WTC11 (cell line): ENCODE data around the gene APOBEC4.

ENCODE experiments used
- ATF2 ChIP-seq: sonication (generic); formaldehyde crosslinking; IDR thresholded peaks from 2 replicates; pipeline ENCODE4 v1.8.1; 2022; ENCODE audit warnings: low read depth, missing genetic modification reagents, borderline replicate concordance
- ELF4 ChIP-seq: sonication (generic); formaldehyde crosslinking; IDR thresholded peaks from 2 replicates; pipeline ENCODE4 v1.8.1; 2022; ENCODE audit warnings: low read depth, mild to moderate bottlenecking, moderate library complexity, missing genetic modification reagents
- MYBL2 ChIP-seq: sonication (generic); formaldehyde crosslinking; IDR thresholded peaks from 2 replicates; pipeline ENCODE4 v1.8.1; 2023; ENCODE audit warnings: mild to moderate bottlenecking, moderate library complexity, missing genetic modification reagents
- NR2C2 ChIP-seq: sonication (generic); formaldehyde crosslinking; IDR thresholded peaks from 2 replicates; pipeline ENCODE4 v1.8.0; 2022; ENCODE audit warnings: mild to moderate bottlenecking, missing genetic modification reagents
- NR3C1 ChIP-seq: sonication (generic); formaldehyde crosslinking; conservative IDR thresholded peaks from 2 replicates; pipeline ENCODE4 v1.8.1; 2023; ENCODE audit warnings: low read depth, mild to moderate bottlenecking, missing genetic modification reagents
- TEAD4 ChIP-seq: sonication (generic); formaldehyde crosslinking; IDR thresholded peaks from 2 replicates; pipeline ENCODE4 v1.8.0; 2022; ENCODE audit warnings: mild to moderate bottlenecking, missing genetic modification reagents
- ZBTB21 ChIP-seq: sonication (generic); formaldehyde crosslinking; IDR thresholded peaks from 2 replicates; pipeline ENCODE4 v1.8.1; 2023; ENCODE audit warnings: mild to moderate bottlenecking, missing genetic modification reagents, borderline replicate concordance
- ZNF317 ChIP-seq: sonication (generic); formaldehyde crosslinking; IDR thresholded peaks from 2 replicates; pipeline ENCODE4 v1.8.1; 2023; ENCODE audit warnings: low read depth, mild to moderate bottlenecking, moderate library complexity, missing genetic modification reagents, borderline replicate concordance
- TF ChIP-seq, protein P1 (sequence below): fragments of 200-600 bp; IDR thresholded peaks from 2 replicates; pipeline ENCODE4 v1.8.0; 2022; ENCODE audit warnings: antibody characterized with exemption
- TF ChIP-seq, protein P2 (sequence below): sonication (generic); formaldehyde crosslinking; IDR thresholded peaks from 2 replicates; pipeline ENCODE4 v1.8.0; 2022; ENCODE audit warnings: mild to moderate bottlenecking, missing genetic modification reagents
- TF ChIP-seq, protein P3 (sequence below): sonication (generic); formaldehyde crosslinking; conservative IDR thresholded peaks from 2 replicates; pipeline ENCODE4 v1.8.1; 2022; ENCODE audit warnings: mild to moderate bottlenecking, missing genetic modification reagents
- TF ChIP-seq, protein P4 (sequence below): sonication (generic); formaldehyde crosslinking; IDR thresholded peaks from 2 replicates; pipeline ENCODE4 v1.8.1; 2022; ENCODE audit warnings: mild to moderate bottlenecking, missing genetic modification reagents, moderate library complexity, borderline replicate concordance

GRCh38 chr1:183611021-183611420 is 42.1 kb downstream of the APOBEC4 start:
- TF ChIP-seq TEAD4: no peak
- TF ChIP-seq, protein P1, sequence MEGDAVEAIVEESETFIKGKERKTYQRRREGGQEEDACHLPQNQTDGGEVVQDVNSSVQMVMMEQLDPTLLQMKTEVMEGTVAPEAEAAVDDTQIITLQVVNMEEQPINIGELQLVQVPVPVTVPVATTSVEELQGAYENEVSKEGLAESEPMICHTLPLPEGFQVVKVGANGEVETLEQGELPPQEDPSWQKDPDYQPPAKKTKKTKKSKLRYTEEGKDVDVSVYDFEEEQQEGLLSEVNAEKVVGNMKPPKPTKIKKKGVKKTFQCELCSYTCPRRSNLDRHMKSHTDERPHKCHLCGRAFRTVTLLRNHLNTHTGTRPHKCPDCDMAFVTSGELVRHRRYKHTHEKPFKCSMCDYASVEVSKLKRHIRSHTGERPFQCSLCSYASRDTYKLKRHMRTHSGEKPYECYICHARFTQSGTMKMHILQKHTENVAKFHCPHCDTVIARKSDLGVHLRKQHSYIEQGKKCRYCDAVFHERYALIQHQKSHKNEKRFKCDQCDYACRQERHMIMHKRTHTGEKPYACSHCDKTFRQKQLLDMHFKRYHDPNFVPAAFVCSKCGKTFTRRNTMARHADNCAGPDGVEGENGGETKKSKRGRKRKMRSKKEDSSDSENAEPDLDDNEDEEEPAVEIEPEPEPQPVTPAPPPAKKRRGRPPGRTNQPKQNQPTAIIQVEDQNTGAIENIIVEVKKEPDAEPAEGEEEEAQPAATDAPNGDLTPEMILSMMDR: no peak
- TF ChIP-seq NR2C2: no peak
- TF ChIP-seq, protein P2, sequence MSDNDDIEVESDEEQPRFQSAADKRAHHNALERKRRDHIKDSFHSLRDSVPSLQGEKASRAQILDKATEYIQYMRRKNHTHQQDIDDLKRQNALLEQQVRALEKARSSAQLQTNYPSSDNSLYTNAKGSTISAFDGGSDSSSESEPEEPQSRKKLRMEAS (CRISPR knock-in tag): no peak
- TF ChIP-seq, protein P3, sequence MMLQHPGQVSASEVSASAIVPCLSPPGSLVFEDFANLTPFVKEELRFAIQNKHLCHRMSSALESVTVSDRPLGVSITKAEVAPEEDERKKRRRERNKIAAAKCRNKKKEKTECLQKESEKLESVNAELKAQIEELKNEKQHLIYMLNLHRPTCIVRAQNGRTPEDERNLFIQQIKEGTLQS (CRISPR knock-in tag): no peak
- TF ChIP-seq ELF4 (CRISPR knock-in tag): no peak
- TF ChIP-seq MYBL2 (CRISPR knock-in tag): no peak
- TF ChIP-seq, protein P4, sequence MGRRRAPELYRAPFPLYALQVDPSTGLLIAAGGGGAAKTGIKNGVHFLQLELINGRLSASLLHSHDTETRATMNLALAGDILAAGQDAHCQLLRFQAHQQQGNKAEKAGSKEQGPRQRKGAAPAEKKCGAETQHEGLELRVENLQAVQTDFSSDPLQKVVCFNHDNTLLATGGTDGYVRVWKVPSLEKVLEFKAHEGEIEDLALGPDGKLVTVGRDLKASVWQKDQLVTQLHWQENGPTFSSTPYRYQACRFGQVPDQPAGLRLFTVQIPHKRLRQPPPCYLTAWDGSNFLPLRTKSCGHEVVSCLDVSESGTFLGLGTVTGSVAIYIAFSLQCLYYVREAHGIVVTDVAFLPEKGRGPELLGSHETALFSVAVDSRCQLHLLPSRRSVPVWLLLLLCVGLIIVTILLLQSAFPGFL (CRISPR knock-in tag): no peak
- no peak for TF ChIP-seq ATF2 (CRISPR knock-in tag)
- no peak for TF ChIP-seq ZNF317
- no peak for TF ChIP-seq ZBTB21
- TF ChIP-seq NR3C1 (CRISPR knock-in tag): no peak
